ENCODE data around the gene EXD3.
A peak's percentile ranks its signal among the peaks of the same experiment; 100 is the strongest.

The EXD3 gene

GRCh38 chr9:137432687-137433348, 9.9 kb upstream of the EXD3 start:
- no peak for DNase-seq (ENCODE audit: low read depth in 3 of 3)

DNA sequence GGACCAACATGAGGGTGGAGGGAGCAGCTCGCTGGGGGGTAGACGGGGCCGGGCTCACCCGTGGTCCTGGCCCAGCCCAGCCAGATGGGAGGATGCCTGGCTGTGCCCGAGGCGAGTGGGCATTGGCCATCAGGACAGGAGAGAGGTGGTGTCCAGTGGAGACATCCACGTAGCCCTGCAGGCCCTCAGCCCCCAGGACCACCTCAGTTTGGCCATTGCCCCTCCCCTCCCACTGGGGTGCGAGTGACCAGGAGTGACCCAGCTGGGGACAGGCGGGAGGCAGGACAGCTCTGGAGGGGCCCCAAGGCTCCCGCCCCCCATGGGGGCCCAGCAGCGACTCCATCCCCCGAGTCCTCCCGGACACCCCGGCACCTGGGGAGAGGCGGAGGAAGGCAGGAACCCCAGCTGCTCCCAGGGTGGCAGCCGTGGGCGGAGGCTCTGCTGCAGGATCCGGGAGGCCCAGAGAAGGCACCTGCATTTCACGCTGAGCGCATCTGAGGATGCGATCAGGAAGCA, 8.5 kb upstream of the EXD3 start:
- no peak for DNase-seq (ENCODE audit: low read depth in 3 of 3)

DNA sequence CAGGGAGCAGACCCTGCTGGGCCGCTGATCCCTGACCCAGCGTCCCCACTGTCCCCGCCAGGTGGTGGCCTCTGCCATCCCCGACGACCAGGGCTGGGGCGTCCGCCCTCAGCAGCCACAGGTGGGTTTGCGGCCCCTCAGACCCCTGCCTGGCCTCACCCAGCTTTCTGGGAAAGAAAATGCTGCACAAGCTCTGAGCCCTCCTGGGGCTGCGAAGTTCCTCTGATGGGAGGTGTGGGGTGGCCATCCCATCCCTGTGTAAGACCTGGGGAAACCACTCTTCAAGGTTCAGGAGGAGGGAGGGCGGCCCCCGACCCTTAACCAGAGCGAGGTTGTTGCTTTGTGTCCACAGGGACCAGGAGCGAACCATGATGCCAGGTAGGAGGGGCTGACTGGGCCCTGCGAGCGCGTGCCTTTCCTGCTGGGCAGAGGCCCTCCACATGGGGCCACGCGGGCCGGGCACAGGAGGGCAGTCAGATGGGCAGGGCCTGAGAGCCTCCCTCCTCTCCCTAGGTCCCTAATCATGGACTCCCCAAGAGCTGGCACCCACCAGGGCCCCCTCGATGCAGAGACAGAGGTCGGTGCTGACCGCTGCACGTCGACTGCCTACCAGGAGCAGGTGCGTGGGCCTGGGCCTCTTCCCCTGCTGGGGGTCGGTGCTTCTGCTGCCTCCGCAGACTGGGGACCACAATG, 7.9 kb upstream of the EXD3 start:
- no peak for DNase-seq (ENCODE audit: low read depth in 3 of 3)

DNA sequence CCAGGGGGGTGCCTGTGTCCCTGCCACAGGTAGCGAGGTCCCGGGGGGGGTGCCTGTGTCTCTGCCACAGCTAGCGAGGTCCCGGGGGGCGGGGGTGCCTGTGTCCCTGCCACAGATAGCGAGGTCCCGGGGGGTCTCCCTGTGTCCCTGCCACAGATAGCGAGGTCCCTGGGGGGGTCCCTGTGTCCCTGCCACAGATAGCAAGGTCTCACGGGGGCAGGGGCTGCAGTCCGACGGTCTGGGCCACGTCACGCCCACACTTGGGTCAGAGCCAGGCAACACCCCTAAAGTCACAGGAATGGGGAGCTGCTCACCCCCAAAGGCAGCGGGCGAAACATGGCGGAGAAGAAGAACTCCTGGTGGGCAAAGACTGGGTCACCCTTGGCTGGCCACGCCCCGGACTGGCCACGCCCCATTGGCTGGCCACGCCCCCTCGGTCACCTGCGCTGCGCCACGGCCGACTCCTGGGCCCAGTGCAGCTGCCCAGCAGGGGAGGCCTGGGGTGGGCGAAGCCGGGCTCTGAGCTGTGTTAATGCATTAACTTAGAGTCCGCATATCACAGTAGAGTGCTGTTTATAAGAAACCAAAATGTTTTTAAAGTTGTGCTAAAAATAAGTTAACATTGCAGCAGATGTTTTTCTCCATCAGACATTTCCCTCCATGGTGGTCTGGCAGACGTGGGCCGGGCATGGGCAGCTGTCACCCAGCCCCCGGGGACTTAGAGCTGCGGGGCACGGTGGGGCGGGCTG, 7.2 kb upstream of the EXD3 start:
- DNase-seq (ENCODE audit: low read depth in 3 of 3): no peak

DNA sequence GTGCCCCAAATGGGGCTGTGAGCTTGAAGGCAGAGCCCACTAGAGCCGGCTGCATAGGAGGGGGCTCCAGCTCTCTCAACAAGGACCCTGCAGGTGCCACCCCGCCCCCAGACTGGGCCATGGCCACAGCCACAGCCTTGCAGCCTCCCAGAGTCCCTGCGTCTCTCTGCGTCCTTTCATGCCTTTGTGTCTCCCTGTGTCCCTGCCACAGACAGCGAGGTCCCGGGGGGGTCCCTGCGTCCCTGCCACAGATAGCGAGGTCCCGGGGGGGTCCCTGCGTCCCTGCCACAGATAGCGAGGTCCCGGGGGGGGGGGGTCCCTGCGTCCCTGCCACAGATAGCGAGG, 6.6 kb upstream of the EXD3 start:
- no peak for DNase-seq (ENCODE audit: low read depth in 3 of 3)

GRCh38 chr9:137428841-137429545, 6.0 kb upstream of the EXD3 start:
- DNase-seq (ENCODE audit: low read depth in 3 of 3): no peak

GRCh38 chr9:137428311-137428630, 5.3 kb upstream of the EXD3 start:
- DNase-seq (ENCODE audit: low read depth in 3 of 3): no peak

DNA sequence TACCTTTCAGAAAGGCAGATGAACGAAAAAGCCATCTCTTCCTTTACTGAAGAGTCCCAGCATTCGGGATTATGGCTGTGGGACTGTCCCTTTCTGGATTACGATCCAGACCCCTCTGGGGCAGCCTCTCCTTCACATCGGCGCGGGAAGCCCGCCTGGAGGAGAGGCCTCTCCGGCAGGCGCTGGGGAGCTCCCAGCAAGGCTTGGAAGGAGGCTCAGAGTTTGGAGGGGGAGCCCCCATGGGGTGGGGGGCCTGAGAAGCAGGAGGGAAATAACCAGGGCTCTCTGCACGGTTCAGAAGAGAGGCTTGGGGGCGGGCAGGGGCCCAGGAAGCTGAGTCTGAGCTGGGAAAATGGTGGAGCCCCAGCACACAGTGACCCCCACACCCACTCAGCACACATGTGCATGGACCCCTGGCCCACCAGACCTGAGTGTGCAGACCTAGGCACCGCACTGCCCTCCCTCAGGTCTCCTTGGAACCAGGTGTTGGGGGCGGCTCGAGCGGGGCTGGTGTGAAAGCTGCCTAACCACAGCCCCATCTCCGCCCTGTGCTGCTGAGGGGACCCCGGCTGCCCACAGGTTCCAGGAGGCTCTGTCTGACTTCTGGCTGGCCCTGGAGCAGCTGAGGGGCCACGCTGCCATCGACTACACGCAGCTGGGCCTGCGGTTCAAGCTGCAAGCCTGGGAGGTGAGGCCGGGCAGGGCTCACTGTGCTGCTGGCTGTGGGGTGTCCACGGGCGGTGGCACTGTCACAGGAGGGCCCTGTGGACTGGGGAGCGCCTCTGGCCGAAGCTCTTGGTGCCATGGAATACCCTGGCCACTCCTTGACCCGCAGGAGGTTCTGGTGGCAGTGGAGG, 4.7 kb upstream of the EXD3 start:
- DNase-seq (ENCODE audit: low read depth in 3 of 3): no peak

DNA sequence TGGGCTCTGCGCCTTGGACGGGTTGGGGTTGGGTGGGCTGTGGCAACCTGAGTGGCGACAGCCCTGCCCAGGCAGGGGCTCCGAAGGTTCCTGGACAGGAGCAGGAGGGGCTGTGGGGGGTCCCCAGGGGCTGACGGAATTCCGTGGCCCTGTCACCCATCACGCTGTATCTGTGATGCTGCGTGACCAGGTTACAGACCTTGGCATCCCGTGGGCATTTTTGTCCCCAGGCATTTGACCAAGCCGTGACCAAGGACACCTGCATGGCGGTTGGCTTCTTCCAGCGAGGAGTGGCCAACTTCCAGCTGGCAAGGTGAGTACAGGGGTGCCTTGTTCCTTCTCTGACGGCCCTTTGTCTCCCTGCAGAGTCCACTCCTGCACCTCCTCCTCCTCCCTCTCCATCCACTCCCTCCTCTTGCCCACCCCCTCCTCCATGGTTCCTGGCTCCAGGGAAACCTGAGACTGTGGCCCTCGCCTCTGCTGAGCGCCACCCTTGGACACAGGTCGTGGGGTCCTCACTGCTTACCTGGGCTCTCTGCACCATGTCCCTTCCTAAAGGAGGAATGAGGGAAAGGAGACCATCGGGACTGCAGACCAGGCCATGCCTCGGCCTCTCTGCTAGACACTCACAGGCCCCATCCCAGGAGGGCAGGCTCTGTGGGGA, 3.2 kb upstream of the EXD3 start:
- DNase-seq (ENCODE audit: low read depth in 3 of 3): no peak

GRCh38 chr9:137423514-137424291, 741 bp upstream of the EXD3 start:
- no peak for DNase-seq (ENCODE audit: low read depth in 3 of 3)

GRCh38 chr9:137421838-137422603, 941 bp downstream of the EXD3 start:
- no peak for DNase-seq (ENCODE audit: low read depth in 3 of 3)

- DNase-seq (ENCODE audit: low read depth in 3 of 3): no peak
Measured at GRCh38 chr9:137417161-137418021, 5.6 kb downstream of the EXD3 start.

DNA sequence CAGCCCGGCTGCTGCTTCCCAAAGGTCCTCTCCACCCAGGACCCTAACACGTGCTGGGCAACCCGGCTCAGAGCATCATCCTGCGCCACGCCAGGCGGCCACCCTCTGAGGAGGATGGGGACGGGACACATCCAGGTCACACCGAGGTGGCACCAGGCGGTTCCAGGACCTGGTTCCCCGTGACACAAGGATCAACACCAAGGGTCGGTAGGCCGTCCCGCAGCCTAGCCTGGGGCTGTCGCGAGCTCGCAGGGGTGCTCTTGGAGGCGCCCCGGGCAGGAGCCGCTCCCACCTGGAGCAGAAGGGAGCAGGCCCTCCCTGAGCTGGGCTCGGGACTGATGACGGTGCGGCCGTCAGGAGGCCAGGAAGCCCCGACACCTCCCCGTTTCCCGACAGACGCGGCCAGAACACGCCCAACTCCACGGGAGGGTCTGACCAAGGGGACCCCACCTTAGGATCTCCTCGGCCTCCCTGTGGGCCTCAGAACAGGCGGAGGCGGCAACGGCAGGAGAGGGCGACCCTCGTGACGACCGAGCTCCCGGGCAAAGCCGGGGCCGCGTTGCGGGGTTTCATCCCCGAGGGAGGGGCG, 6.3 kb downstream of the EXD3 start:
- no peak for DNase-seq (ENCODE audit: low read depth in 3 of 3)

DNA sequence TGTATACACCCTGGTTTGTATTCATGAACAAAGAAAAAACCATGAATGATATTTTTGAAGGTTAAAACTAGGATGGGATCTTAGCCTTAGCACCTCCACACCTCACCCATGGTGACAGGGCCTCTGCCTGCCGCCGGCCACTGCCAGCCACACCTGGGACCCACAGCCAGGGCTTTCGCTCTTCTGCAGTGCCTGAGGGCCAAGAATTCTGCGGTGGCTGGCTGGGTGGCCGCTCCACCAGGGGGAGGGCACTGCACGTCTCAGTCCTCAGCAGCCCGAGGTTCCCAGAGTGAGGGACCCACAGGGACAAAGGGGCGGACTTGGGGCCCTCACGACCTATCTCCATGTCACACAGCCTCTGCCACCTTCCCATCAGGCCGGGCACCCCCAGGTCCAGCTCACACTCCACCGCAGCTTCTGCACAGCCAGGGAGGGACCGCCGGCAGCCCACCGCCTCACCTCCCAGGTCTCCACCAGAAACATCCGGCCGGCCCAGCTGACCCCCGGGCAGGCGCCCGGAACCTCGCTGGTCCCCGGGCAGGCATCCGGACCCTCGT, 6.9 kb downstream of the EXD3 start:
- DNase-seq (ENCODE audit: low read depth in 3 of 3): no peak

- DNase-seq (ENCODE audit: low read depth in 3 of 3): no peak
Measured at GRCh38 chr9:137415451-137415850, 7.5 kb downstream of the EXD3 start.

DNA sequence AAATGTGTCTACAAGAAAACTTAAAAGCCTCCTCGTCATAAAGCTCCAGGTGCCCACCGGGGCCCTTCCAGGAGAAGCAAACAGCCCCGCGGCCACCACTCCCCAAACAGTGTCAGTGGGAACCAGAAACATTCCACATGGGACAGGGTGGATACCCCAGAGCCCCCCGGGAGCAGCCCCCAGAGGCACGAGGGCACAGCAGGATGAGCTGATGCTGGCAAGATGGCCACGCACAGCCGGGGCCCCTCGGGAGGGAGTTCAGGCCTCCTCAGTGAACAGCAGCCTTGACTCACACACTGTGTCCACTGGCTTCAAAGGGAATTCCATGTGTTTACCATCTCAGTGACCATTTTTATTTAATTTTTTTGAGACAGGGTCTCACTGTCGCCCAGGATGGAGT, 10.5 kb downstream of the EXD3 start:
- no peak for DNase-seq (ENCODE audit: low read depth in 3 of 3)

DNA sequence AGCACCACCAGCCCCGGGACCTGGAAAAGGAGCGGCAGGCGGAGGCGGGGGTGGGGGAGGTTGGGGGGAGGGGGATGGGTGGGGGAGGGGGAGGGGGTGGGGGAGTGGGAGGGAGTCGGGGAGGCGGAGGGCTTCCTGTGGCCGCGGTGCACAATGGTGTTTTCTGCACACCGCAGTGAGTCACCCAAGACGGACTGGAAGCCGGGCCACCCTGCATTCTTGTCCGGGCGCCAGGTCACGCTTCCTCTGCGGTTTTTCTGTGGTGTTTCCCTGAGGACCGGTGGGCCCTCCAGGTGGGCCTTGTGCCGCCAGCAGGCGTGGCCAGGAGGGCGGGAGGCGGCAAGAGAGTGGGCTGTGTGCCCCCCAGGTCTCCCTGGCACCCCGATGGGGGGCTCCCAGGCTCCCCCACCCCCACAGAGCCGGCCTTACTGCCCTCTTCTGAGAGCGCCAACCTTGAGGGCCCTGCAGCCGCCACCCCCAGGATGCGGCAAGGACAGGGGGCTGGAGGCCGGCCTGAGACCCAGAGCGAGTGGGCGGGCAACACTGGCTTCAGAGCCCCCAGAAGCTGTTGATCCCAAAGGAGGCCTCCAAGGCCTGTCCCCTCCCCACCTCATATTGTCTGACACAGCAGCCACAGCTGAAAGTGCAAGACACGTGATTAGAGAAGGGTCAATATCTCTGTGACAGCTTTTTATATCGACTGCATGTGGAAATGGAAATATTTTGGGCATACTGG, 11.1 kb downstream of the EXD3 start:
- peak in 2 of 3 donors; percentile 12 to 38 for DNase-seq (ENCODE audit: low read depth in 3 of 3)
